ENCODE measurements around the gene RPGRIP1L. TPM values are rescaled to one million over a fixed set of nuclear protein-coding genes. Genes with fewer than 3 reads are reported as not detected.

The RPGRIP1L gene
- total and polyA plus RNA-seq, 2 of the 8 experiments (the other 6 are each of a cell fraction or from before 2014, with no cell fraction given) = 4.0 to 13.7 TPM

- TF ChIP-seq EZH2 (IDR thresholded peaks at IDR 0.05; ENCODE audit: low read depth, low read length, severe bottlenecking) (no peak), SIN3A (conservative IDR thresholded peaks at IDR 0.05 in 1 of 2, IDR thresholded peaks at IDR 0.05 in 1 of 2; ENCODE audit: low read depth in 1 of 2, low read length in 2 of 2) (peak; percentile 52 to 94; a peak in 2 of 4 replicates), SIX5 (IDR thresholded peaks at IDR 0.05; ENCODE audit: low read depth, low read length) (peak; percentile 92), BCL11A (IDR thresholded peaks at IDR 0.05; ENCODE audit: low read depth in 2 of 2, low read length in 2 of 2) (no peak), RAD21 (IDR thresholded peaks at IDR 0.05 in 1 of 2, conservative IDR thresholded peaks at IDR 0.05 in 1 of 2; ENCODE audit: low read depth in 2 of 2, low read length in 2 of 2) (no peak), KDM1A (IDR thresholded peaks at IDR 0.05; ENCODE audit: borderline replicate concordance, low read length) (no peak; the same call in 1 of the 2 replicates), KDM4A (IDR thresholded peaks at IDR 0.05; ENCODE audit: low read depth, low read length, severe bottlenecking) (peak; percentile 77), ATF2 (IDR thresholded peaks at IDR 0.05; ENCODE audit: low read length) (no peak), SIRT6 (IDR thresholded peaks at IDR 0.05; ENCODE audit: low read length) (no peak), YY1 (IDR thresholded peaks at IDR 0.05; ENCODE audit: low read depth, low read length) (peak; percentile 99), TEAD4 (IDR thresholded peaks at IDR 0.05; ENCODE audit: low read depth, low read length) (peak; percentile 65), CHD1 (IDR thresholded peaks at IDR 0.05; ENCODE audit: low read depth, low read length) (no peak), SP2 (IDR thresholded peaks at IDR 0.05; ENCODE audit: low read length) (no peak), BRCA1 (IDR thresholded peaks at IDR 0.05; ENCODE audit: low read depth, low read length) (0 out of 2 replicates have a peak, but pooled peaks have one; percentile 9), MAFK (IDR thresholded peaks at IDR 0.05; ENCODE audit: low read depth, low read length) (no peak), SP4 (IDR thresholded peaks at IDR 0.05; ENCODE audit: low read length) (no peak), JUND (IDR thresholded peaks at IDR 0.05; ENCODE audit: low read length) (no peak), SP1 (IDR thresholded peaks at IDR 0.05; ENCODE audit: low read depth, low read length) (0 out of 2 replicates have a peak, but pooled peaks have one; percentile 12), NRF1 (IDR thresholded peaks at IDR 0.05; ENCODE audit: low read depth, low read length) (no peak), KDM5A (IDR thresholded peaks at IDR 0.05; ENCODE audit: low read length) (no peak), RBBP5 (IDR thresholded peaks at IDR 0.05; ENCODE audit: borderline replicate concordance, low read depth, low read length) (0 out of 2 replicates have a peak, but pooled peaks have one; percentile 46)
- TF ChIP-seq, protein P1, sequence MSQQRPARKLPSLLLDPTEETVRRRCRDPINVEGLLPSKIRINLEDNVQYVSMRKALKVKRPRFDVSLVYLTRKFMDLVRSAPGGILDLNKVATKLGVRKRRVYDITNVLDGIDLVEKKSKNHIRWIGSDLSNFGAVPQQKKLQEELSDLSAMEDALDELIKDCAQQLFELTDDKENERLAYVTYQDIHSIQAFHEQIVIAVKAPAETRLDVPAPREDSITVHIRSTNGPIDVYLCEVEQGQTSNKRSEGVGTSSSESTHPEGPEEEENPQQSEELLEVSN (IDR thresholded peaks at IDR 0.05) = peak; percentile 66
Measured at GRCh38 chr16:53703590-53704444, at the start of gene RPGRIP1L, which contains the start of gene FTO (continued).

Measured in H1 (cell line).